HG02763 (cell line): Measurements from ENCODE around the gene CA12.

ENCODE experiments used
- ATAC-seq: cut with Tn5 transposase; IDR thresholded peaks from one replicate; pipeline ENCODE4 v1.9.1; 2021; ENCODE audit warnings: mild to moderate bottlenecking, moderate library complexity; ENCODE audit not compliant: unreplicated experiment

CA12 gene

DNA sequence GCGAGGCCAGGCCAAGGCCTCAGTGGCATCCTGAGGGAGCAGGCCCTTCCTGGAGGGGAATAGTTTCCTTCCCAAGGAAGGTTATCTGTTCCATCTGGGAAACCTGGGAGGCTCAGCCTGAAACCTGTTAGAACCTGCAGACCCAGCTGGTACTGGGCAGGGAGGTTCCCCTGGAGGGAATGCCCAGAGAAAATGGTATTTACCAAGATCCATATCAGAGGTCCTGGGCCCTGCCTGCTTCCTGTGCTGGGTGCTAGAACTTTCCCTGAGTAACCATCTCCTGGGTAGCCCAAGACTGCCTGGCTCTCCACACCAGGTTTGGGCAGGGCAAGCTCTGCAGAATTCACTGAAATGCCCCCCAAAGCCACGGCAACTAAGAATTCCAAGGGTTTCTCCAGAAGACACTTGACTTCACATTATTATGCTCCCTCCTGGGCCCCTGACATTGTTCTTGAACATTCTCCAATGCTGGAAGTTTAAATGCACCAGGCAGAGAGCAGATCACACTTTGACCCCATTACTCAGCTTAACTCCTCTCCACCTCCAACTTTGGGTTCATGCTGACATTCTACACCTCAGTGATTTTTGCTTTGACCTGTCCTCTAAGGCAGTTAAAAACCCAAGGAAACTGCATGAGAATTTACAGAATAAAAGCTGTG, 2.0 kb downstream of the CA12 start:
- no peak for ATAC-seq

DNA sequence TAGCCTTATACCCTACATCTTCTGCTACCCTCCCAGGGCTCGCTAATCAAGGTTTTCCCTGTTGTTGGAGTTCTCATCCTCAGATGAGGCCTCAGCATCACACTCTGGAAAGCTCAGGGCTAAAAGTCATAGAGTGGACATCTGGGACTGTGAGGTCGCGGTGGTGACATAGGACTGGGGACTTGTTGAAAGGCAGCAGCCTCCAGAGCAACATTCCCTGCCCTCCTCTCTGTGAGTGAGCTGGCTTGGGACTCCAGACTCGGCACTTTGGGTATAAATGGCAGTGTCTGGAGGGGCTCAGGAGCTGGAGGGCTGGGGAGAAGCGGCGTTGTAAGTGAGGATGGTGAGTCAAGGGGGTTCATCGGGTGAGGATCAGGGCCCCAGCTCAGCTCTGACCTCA, 2.7 kb downstream of the CA12 start:
- no peak for ATAC-seq

DNA sequence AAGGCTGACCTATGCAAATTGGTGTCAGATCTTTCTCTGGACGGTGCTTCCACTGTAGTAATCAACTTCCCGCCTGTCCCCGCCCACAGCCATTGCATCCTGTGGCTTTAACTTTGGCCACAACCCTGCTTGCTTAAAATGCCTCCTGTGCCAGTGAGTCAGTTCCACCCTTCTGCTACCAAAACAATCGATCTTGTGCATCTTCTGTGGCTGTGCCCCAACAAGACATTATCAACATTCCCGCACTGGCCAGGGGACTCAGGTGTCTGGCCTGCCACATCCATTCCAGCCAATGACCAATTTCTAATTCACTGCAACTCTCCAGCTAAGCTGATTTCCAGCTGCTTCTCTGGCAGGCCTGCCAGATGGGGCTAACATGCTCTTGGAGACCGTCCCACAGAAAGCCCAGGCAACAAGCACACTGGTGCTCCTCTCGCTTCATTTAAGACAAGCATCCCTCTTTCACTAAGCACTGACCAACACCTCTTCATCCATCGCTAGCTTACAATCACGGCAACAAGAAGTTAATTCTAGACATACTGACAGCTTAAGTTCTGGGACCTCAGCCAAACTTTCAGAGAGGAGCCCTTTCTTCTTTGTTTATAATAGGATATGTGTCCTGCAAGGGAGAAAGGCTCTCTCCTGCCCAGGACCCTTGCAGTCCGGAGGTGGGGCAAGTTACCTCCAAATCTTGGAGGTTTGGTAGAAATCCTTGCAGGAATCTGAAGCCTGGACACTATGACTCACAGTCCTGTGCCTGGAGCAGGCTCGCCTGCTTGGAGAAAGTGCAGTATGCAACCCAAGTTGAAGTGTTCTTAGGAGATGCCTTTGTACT, 6.7 kb downstream of the CA12 start:
- no peak for ATAC-seq

DNA sequence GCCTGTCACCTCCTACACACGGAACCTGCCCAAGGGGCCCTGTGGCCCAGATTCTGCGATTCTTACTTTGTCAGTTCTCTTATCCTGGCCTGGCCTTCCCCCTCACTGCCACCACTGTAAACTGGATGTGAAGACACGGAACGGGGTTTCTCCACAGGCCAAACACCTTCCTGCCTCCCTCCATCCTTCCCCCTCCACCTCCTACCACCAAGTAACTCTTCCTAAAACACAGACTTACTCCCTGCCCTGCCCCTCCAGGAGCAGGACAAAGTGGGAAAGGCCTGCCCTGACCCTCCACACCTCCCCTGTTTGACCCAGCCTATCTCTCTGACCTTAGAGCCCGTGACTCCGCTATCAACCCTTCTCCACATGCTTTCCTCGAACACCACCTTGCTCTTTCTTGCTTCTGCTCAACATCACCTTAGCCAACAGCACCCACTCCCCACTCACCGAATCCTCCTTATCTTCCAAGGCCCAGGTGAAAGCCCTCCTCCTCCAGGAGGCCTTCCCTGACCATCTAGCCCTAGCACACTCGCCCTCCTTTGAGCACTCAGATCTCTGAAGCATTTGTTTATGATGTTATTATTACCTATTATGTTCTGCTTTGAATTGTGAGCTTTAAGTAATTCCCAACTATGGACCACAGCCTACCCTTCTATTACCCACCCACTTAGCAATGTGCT, 7.6 kb downstream of the CA12 start:
- ATAC-seq = no peak

DNA sequence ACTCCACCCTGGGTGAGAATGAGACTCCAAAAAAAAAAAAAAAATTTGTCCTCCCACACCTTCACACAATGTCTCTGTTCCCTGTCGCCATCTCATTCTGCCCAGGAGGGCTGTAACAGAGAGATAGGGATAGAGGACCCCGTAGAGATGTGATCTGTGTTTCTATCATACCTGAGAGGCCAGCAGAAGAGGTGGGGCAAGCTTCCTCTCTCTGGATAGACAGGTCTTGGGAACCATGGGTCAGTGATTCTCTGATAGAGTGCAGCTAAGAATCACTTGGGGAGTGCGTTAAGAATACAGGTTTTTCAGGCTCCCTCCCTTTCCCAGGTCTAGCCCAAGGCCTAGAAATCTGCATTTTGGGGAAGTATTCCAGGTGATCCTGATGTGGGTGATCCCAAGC, 8.3 kb downstream of the CA12 start:
- no peak for ATAC-seq

DNA sequence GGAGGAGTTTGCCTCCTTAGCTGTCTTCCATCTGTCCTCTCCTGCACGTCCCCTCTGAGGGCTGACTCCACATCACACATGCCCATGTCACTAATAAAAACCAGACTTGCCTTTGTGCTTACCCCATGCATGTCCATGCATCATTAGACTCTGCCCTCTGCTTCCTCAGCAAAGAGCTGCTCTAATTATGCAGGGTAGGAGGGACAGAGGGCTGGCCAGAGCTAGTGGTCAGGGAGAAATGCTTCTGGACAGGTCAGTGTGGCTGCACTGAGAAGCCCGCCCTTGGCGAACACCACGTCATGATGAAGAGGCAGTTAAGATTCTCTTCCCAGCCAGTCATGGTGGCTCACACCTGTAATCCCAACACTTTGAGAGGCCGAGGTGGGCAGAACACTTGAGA, 8.9 kb downstream of the CA12 start:
- no peak for ATAC-seq

DNA sequence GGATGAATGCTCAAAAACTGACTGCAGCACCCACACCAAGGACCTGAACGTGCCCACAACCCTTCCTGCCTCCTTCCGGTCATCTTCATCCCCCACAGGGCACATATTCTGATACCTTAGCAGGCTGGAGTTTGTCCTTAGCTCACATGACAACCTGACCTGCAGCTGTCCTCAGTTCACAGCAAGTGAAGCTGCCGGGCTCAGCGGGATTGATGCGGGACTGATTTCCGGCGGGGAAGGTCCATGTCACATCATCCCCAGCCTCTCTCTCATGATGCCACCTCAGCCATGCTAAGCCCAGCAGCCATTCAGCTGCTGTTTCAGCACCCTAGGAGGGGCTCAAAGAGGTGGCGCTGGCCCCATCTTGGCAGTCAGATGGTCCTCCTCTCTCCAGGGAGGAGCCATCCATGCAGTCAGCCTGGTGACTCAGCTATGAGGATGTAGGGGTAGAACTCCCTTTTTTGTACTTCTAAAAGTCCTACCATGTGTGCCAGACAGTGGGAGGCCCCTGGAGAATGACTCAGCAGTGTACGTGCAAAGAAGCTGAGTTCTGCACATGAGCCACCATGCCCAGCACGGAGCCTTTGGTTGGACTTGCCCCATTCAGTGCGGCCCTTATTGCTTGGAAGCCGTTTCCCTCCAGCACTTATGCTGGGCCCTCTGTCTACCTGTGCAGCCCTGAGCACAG, 9.5 kb downstream of the CA12 start:
- no peak for ATAC-seq

DNA sequence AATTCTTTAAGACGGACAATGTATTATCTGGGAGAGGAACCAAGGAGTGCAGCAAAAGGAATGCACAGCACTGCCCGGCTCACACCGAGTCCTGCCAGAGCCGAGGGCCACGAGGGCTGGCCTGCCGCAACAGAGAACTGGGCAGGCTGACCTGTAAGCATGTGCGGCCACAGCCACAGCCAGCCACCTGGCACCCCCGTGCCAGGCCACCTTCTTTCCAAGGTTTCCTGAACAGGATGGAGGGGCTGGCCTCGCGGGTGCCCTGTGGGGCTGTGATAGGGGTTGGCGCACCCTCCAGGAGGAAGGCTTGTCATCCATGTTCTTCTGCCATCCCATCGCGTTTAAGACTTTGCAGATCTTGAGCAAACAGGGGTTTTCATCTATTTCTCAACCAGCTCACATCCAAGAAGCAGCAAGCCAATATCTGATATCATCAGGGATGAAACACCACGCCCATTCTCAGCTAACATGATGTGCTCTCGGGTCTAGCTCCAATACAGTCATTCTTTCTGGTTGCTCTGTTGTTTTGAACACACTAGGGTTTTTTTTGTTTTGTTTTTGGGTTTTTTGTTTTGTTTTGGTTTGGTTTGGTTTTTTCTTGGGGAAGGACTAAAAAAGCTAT, 10.2 kb downstream of the CA12 start:
- no peak for ATAC-seq

DNA sequence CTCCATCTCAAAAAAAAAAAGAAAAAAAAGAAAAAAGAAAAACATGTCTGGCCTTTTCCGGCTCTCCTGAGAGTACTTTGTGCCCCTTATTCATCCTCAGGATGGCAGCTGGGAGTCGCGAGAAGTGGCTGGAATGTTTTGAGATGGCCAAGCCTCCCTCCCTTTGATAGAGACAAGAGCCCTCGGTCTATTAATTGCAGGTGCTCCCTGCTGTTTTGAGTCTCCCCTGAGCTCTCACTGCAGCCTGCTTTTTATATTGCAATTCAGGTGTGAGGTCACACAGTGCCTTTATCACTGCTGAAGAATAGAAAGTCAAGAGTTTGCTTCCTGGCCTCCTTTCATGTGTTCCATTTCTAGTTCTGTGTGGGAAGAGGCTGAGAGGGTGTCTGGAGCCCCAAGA, 10.9 kb downstream of the CA12 start:
- ATAC-seq = no peak

DNA sequence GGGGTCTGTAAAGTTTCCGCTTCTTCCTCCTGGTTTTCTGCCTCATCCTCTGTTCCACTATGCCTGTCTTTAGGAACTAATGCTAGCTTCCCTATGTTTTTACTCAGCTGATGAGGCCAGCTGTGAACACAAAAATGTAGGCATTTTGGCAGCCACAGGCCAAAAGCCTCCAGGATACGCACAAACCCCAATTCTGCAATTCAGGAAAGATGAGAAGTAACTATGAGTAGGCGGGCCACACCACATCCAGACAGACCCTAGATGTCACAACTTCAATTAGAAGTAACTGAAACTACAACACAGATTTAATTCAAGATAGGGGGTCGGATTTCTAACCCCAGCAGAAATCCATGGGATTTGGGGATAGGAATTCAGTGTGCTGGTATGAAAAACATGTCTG, 11.9 kb downstream of the CA12 start:
- no peak for ATAC-seq

DNA sequence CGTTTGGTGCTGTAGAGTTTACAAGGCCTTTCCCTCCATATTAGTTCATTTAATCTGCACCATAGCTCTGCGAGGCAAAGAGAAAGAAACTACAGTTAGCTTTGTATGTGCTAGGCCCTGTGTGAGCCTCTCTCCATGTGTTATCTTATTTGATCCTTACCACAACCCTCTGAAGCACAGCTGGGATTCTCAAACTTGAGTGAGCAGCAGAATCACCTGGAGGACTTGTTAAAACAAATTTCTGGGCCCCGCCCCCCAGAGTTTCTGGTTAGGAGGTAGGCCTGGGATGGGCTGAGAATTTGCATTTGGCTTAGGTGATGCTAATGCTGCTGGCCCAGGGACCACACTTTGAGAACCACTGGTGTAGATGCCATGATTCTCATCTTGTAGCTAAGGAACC, 12.3 kb downstream of the CA12 start:
- no peak for ATAC-seq

DNA sequence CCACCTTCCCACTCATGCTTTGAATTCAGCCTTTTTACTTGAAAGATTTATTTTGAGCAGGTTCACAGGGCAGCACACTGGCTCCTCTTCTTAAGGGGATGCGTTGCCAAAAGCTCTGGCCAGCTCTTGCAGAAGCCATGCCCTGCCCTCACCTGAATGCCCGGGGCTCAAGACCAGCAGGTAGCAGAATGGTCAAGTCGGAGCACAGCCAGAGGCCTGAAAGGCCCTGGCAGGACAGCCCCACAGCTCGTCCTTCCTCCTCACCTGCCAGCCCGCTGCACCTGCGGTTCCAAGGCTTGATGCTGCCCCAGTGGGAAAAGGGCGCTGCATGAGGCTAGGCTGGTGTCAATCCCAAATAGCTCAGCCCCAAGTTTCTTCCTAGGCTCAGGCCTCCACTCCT, 13.1 kb downstream of the CA12 start:
- ATAC-seq = no peak

DNA sequence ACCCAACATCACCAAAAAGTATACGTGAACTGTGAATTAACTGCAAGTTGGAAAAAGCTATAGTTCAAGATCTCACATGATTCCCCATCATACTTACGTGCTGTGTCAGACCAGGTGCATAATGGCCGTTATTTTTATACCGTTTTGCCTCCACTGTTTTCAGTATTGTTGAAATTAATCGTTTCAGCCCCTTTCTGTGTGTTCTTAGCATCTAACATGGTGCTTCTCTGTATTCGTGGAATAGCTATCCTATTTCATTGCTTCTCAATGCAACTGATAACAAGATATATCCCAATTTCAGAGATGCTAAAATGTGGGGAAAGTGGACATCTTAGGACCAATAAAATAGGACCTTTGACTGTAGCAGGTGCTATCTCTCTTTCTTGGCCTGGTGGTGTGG, 13.7 kb downstream of the CA12 start:
- no peak for ATAC-seq

DNA sequence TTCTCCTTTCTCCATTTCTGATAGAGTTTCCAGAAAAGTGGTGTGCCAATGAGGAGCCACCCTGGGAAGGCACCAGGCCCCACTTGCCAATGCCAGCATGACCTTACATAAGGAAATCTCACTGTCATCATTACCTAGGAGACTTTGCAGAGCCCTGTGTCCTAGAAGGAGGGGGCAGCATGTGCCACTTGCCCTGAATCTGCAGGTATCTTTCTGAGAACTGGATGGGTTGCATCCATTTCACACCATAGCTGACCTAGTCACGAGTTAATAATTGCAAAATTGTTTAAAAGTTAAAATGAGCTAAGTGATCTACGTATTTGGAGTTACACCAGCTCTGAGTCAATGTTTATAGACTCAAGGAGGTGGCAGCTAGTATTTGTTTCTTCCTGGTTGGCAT, 14.3 kb downstream of the CA12 start:
- ATAC-seq = no peak

DNA sequence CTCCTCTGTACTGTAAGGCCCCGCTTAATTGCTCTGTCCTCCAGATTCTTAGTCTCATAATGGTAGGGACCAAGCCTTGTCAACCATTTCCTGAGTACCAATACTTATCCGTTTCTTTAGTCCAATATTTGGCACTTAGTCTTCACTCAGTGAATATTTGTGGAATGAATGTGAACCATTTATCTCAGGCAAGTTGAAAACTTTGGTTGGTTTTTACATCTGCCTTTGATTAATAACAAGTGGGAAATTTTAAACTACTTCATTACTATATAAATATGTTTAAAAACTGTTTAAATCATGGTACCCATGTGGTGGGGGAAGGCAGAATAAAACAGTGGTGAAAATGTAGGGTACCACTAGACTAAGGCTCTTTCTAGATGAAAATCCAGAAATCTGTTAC, 15.2 kb downstream of the CA12 start:
- ATAC-seq = no peak

DNA sequence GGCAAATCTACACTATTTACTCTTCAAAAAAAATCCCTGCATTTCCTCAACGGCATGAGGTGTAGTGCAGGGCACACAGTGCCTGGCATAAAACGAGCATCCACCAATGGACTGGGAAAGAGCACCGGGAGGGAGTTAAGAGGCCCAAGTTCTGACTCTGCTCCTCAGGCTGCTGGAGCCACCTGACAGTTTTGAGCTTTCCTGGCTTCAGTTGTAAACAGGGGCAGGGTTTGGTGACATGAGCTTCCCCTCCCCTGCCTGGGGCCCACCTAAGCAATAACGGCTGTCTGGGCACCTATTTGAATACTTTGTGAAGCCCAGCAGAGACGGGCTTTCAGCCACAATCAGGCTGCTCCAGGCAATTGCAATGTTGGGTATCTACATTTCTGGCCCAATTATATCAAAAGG, 16.4 kb downstream of the CA12 start:
- ATAC-seq = no peak

DNA sequence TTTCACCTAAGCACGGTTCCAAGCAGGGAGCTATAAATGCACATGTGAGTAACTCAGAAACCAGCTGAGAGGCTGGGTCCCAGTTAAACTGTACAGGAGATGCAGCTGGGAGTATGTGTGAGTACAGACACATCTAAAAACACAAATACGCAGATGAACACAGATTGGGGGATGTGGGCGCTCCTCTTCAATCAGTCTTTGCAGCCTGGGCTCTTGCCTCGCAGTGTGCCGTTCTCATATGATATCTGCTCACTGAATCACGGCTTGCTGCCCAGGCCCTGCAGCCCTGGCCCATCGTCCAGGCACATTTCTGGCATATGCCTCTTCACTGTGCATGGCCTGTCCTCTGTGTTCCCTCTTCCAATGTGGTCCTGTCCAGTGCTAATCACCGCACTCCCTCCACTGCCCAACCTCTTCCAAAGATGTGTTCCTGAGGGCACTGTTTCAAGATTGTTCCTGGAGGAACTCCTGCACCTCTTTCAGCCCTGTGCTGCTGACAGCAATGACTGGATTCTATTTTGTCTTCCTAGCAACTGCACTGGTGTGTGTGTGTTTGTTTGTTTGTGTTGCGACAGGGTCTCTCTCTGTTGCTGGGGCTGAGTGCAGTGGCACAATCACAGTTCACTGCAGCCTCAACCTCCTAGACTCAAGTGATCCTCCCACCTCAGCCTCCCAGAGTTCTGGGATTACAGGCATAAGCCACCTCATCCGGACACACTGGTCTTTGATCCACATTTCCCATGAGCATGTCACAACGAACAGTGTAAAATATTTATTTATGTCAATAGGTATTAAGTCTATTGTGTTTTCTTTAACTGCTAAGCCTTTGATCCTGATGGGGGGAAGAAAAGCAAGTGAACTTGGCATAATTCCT, 17.0 kb downstream of the CA12 start:
- ATAC-seq = no peak

DNA sequence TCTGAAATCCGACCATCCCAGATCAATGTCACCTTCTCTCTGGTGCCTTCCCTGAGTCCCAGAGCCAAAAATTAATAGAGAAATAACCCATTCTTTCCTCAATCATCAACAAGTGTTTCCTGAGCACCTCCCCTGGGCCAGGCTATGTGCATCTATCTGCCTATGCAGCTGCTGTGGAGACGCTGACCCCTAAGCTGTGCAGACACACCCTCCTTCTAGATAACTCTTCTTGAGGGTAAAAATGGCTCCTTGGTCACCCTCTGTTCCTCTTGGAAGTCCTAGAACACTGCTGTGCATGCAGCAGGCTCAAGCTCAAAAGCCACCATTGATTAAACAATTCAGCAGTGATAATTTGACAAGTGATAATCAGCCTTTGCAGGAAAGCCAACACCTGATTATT, 18.4 kb downstream of the CA12 start:
- no peak for ATAC-seq

DNA sequence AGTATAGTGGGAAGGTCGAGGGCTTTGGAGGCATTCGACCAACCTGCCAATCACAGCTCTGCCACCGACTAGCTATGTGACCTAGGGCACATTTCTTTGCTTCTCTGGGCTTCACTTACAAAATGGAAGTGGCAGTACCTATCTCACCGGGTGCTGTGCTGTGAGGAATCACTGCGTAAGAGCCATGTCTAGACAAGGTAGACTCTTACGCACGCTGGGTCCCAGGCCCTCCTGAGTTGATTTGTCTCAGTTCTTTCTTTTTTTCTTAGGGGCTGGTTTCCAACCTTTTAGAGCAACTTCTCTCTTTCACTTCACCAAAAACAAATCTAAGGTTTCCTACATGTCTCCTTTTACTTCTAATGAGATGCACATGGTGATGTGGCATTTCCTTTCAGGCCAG, 18.8 kb downstream of the CA12 start:
- no peak for ATAC-seq

DNA sequence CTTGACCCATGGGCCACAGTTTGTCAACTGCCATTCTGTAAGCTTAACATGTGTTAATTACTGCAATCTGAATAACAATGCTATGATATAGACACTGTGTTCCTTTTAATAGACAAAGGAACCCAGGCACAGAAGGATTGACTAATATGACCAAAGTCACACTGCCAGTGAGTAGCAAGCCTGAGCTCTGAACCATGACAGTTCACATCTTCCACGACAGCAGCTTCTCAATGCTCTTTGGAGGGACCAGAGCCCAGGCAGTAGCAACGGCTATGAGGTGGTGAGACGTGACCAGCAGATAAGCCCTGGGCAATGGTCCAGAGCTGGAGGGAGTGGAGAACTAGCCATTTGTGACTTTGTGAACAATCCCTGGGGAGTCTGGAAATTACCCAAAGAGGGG, 19.4 kb downstream of the CA12 start:
- ATAC-seq = no peak
